ENCODE results near the gene PNPLA1.

The PNPLA1 gene

GRCh38 chr6:36314221-36315014, 44.6 kb downstream of the PNPLA1 start:
- TF ChIP-seq CTCF (IDR thresholded peaks at IDR 0.05; ENCODE audit: borderline replicate concordance, insufficient read depth, low read depth, low read length) = no peak

GRCh38 chr6:36315921-36316320, 46.1 kb downstream of the PNPLA1 start:
- no peak for TF ChIP-seq CTCF (IDR thresholded peaks at IDR 0.05; ENCODE audit: borderline replicate concordance, insufficient read depth, low read depth, low read length)
- H3K4me3 ChIP-seq (ENCODE audit: low read depth, low read length) = no peak overlapping the region

More at GRCh38 chr6:36314221-36315014, 44.6 kb downstream of the PNPLA1 start:
- no peak overlapping the region for H3K4me3 ChIP-seq (ENCODE audit: low read depth, low read length)

- H3K4me3 ChIP-seq (ENCODE audit: low read depth, low read length) = no peak overlapping the region
- TF ChIP-seq CTCF (IDR thresholded peaks at IDR 0.05; ENCODE audit: borderline replicate concordance, insufficient read depth, low read depth, low read length) = no peak
Measured at GRCh38 chr6:36317623-36318022, 47.8 kb downstream of the PNPLA1 start.

- no peak overlapping the region for H3K4me3 ChIP-seq (ENCODE audit: low read depth, low read length)
- TF ChIP-seq CTCF (IDR thresholded peaks at IDR 0.05; ENCODE audit: borderline replicate concordance, insufficient read depth, low read depth, low read length) = no peak
Measured at GRCh38 chr6:36318690-36319435, 49.0 kb downstream of the PNPLA1 start.

- no peak overlapping the region for H3K4me3 ChIP-seq (ENCODE audit: low read depth, low read length)
- no peak for TF ChIP-seq CTCF (IDR thresholded peaks at IDR 0.05; ENCODE audit: borderline replicate concordance, insufficient read depth, low read depth, low read length)
Measured at GRCh38 chr6:36319436-36319762, 49.5 kb downstream of the PNPLA1 start.

GRCh38 chr6:36319821-36320220, 50.0 kb downstream of the PNPLA1 start:
- no peak overlapping the region for H3K4me3 ChIP-seq (ENCODE audit: low read depth, low read length)
- TF ChIP-seq CTCF (IDR thresholded peaks at IDR 0.05; ENCODE audit: borderline replicate concordance, insufficient read depth, low read depth, low read length) = no peak

- H3K4me3 ChIP-seq (ENCODE audit: low read depth, low read length) = no peak overlapping the region
- TF ChIP-seq CTCF (IDR thresholded peaks at IDR 0.05; ENCODE audit: borderline replicate concordance, insufficient read depth, low read depth, low read length) = no peak
Measured at GRCh38 chr6:36320475-36320874, 50.6 kb downstream of the PNPLA1 start.

All from GM12875 (cell line).